ENCODE data around the gene GOLGA5.

GRCh38 chr14:92786427-92786756, 7.7 kb upstream of the GOLGA5 start:
- TF ChIP-seq, protein P1, sequence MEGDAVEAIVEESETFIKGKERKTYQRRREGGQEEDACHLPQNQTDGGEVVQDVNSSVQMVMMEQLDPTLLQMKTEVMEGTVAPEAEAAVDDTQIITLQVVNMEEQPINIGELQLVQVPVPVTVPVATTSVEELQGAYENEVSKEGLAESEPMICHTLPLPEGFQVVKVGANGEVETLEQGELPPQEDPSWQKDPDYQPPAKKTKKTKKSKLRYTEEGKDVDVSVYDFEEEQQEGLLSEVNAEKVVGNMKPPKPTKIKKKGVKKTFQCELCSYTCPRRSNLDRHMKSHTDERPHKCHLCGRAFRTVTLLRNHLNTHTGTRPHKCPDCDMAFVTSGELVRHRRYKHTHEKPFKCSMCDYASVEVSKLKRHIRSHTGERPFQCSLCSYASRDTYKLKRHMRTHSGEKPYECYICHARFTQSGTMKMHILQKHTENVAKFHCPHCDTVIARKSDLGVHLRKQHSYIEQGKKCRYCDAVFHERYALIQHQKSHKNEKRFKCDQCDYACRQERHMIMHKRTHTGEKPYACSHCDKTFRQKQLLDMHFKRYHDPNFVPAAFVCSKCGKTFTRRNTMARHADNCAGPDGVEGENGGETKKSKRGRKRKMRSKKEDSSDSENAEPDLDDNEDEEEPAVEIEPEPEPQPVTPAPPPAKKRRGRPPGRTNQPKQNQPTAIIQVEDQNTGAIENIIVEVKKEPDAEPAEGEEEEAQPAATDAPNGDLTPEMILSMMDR (IDR thresholded peaks at IDR 0.05): no peak
- TF ChIP-seq POLR2AphosphoS5 (IDR thresholded peaks at IDR 0.05) (no peak), POLR2A (IDR thresholded peaks at IDR 0.05) (no peak)
